ENCODE results near the gene HSPBP1.
"Not testable (repeated sequence)": the region's sequence is repeated elsewhere in the genome, so short reads cannot be mapped to it uniquely, and the experiment has no call there.

HSPBP1 gene

GRCh38 chr19:55279770-55280643 lies at the start of gene HSPBP1:
Gene HSPBP1, minus strand, starts transcription at chr19:55280110. Its CDS starts 502 bp downstream, at chr19:55279608.
- DNase-seq, result peak; percentile 94

- DNase-seq, result not testable (repeated sequence)
These were observed 48.9 kb upstream of the HSPBP1 start for GRCh38 chr19:55328774-55329318.

GRCh38 chr19:55325172-55325571 lies 45.3 kb upstream of the HSPBP1 start, which contains the start of gene TMEM150B:
Gene TMEM150B, minus strand, starts transcription at chr19:55325341. Its CDS starts 4,305 bp downstream, at chr19:55321036.
- no peak for DNase-seq

- DNase-seq, result no peak
These were observed 44.8 kb upstream of the HSPBP1 start for GRCh38 chr19:55324662-55325061.

- DNase-seq, result no peak
These were observed 42.4 kb upstream of the HSPBP1 start for GRCh38 chr19:55322204-55322885.

- DNase-seq, result no peak
These were observed 41.7 kb upstream of the HSPBP1 start for GRCh38 chr19:55321466-55322137.

GRCh38 chr19:55320844-55321419 lies 41.0 kb upstream of the HSPBP1 start:
- no peak for DNase-seq

GRCh38 chr19:55319785-55320184 lies 39.9 kb upstream of the HSPBP1 start:
- DNase-seq, result no peak

- no peak for DNase-seq
These were observed 36.7 kb upstream of the HSPBP1 start for GRCh38 chr19:55316646-55317045.

- DNase-seq, result no peak
These were observed 36.1 kb upstream of the HSPBP1 start for GRCh38 chr19:55315956-55316525.

GRCh38 chr19:55314396-55314795 lies 34.5 kb upstream of the HSPBP1 start:
- no peak for DNase-seq

- no peak for DNase-seq
These were observed 33.0 kb upstream of the HSPBP1 start for GRCh38 chr19:55312621-55313512.

GRCh38 chr19:55311797-55312196 lies 31.9 kb upstream of the HSPBP1 start:
- no peak for DNase-seq

GRCh38 chr19:55311397-55311796 lies 31.5 kb upstream of the HSPBP1 start:
- no peak for DNase-seq

- DNase-seq, result no peak
These were observed 30.6 kb upstream of the HSPBP1 start for GRCh38 chr19:55310498-55310897.

- no peak for DNase-seq
These were observed 29.5 kb upstream of the HSPBP1 start for GRCh38 chr19:55309448-55309847.

- DNase-seq, result no peak
These were observed 28.4 kb upstream of the HSPBP1 start for GRCh38 chr19:55308281-55308680.

- no peak for DNase-seq
These were observed 26.8 kb upstream of the HSPBP1 start for GRCh38 chr19:55306712-55307111.

- no peak for DNase-seq
These were observed 26.2 kb upstream of the HSPBP1 start for GRCh38 chr19:55305983-55306562.

- peak; percentile 12 for DNase-seq
These were observed 25.6 kb upstream of the HSPBP1 start for GRCh38 chr19:55305491-55305890.

GRCh38 chr19:55304980-55305379 lies 25.1 kb upstream of the HSPBP1 start:
- no peak for DNase-seq

Measured in NCI-H748 treated with DMSO at 0.1 percent for 48 hours (cell line).